Stimulated activated naive B cell treated with anti-CD40 and anti-IgM and Interleukin-4, amounts not matched to agents 10 μg/mL and 1 μg/mL and 100 μg/mL, for 72 hours (primary cell): Measurements from ENCODE around the gene ACE.

Source experiments
- ATAC-seq, 2 donors: fragments of 150-1000 bp; cut with Tn5 transposase; replicated peaks; 2 replicates each; pipeline ENCODE4 v1.10.0; 2021; ENCODE audit warnings: moderate library complexity in 1 of 2
- DNase-seq: peaks from one replicate; pipeline ENCODE4 v3.0.0; 2021
- H3K27ac Mint-ChIP-seq: one replicate; pipeline ENCODE4 v1.8.0; 2022; ENCODE audit warnings: mild to moderate bottlenecking, mixed read lengths
- H3K27me3 Mint-ChIP-seq, 2 donors: one replicate each; pipeline ENCODE4 v1.8.0; 2022; ENCODE audit warnings: mixed read lengths in 2 of 2
- H3K36me3 Mint-ChIP-seq, 2 donors: one replicate each; pipeline ENCODE4 v1.8.0; 2022; ENCODE audit warnings: mixed read lengths in 2 of 2, mild to moderate bottlenecking in 1 of 2
- H3K4me1 Mint-ChIP-seq, 2 donors: one replicate each; pipeline ENCODE4 v1.8.0; 2022; ENCODE audit warnings: mixed read lengths in 2 of 2, mild to moderate bottlenecking in 1 of 2
- H3K4me3 Mint-ChIP-seq, 2 donors: one replicate each; pipeline ENCODE4 v1.8.0; 2022; ENCODE audit warnings: mild to moderate bottlenecking in 2 of 2, mixed read lengths in 2 of 2, moderate library complexity in 1 of 2
- H3K9me3 Mint-ChIP-seq, 2 donors: one replicate each; pipeline ENCODE4 v1.8.0; 2022; ENCODE audit warnings: mixed read lengths in 2 of 2, mild to moderate bottlenecking in 1 of 2

The ACE gene

GRCh38 chr17:63439687-63440086 lies 37.2 kb upstream of the ACE start:
- Mint-ChIP-seq H3K4me3 (no peak overlapping the region), H3K36me3 (peaks cover 7 to 16% of the 10 kb centered on the region in 2 donors), H3K4me1 (peaks cover 26 to 50% of the 10 kb centered on the region in 2 donors), H3K27ac (no peak overlapping the region), H3K27me3 (peaks cover 0 to 15% of the 10 kb centered on the region in 2 donors), H3K9me3 (no peaks in the 10 kb centered on the region)
- DNase-seq, result no peak
- ATAC-seq, result no peak

- Mint-ChIP-seq H3K36me3 (peaks cover 2 to 12% of the 10 kb centered on the region in 2 donors), H3K27me3 (peaks cover 0 to 15% of the 10 kb centered on the region in 2 donors), H3K4me1 (peaks cover 25 to 49% of the 10 kb centered on the region in 2 donors), H3K27ac (peak overlapping the region; percentile 38), H3K4me3 (peak overlapping the region in 1 of 2 donors; percentile 1), H3K9me3 (no peaks in the 10 kb centered on the region)
- DNase-seq, result no peak
- ATAC-seq, result no peak
Observed at GRCh38 chr17:63440127-63440769, 36.6 kb upstream of the ACE start.

GRCh38 chr17:63440770-63441335 lies 36.0 kb upstream of the ACE start:
- H3K4me3 Mint-ChIP-seq, result no peak overlapping the region
- H3K36me3 Mint-ChIP-seq, result peaks cover 0 to 6% of the 10 kb centered on the region in 2 donors
- ATAC-seq, result no peak
- H3K27me3 Mint-ChIP-seq, result peaks cover 0 to 15% of the 10 kb centered on the region in 2 donors
- no peak for DNase-seq
- H3K27ac Mint-ChIP-seq, result peak overlapping the region; percentile 38
- peaks cover 20 to 43% of the 10 kb centered on the region in 2 donors for H3K4me1 Mint-ChIP-seq
- H3K9me3 Mint-ChIP-seq, result no peaks in the 10 kb centered on the region

- ATAC-seq (no peak), DNase-seq (no peak)
- Mint-ChIP-seq H3K4me1 (peaks cover 20 to 40% of the 10 kb centered on the region in 2 donors), H3K9me3 (no peaks in the 10 kb centered on the region), H3K4me3 (no peak overlapping the region), H3K36me3 (peaks cover 0 to 2% of the 10 kb centered on the region in 2 donors), H3K27me3 (peaks cover 0 to 12% of the 10 kb centered on the region in 2 donors), H3K27ac (no peak overlapping the region)
Observed at GRCh38 chr17:63441654-63442053, 35.2 kb upstream of the ACE start.

- DNase-seq (no peak), ATAC-seq (no peak)
- H3K9me3 Mint-ChIP-seq, result no peaks in the 10 kb centered on the region
- peaks cover 0 to 7% of the 10 kb centered on the region in 2 donors for H3K27me3 Mint-ChIP-seq
- H3K4me1 Mint-ChIP-seq, result peaks cover 21 to 45% of the 10 kb centered on the region in 2 donors
- no peak overlapping the region for H3K27ac Mint-ChIP-seq
- no peaks in the 10 kb centered on the region for H3K36me3 Mint-ChIP-seq
- no peak overlapping the region for H3K4me3 Mint-ChIP-seq
Observed at GRCh38 chr17:63442074-63442473, 34.8 kb upstream of the ACE start.

- peaks cover 26 to 50% of the 10 kb centered on the region in 2 donors for H3K4me1 Mint-ChIP-seq
- H3K27ac Mint-ChIP-seq, result no peak overlapping the region
- ATAC-seq, result no peak
- DNase-seq, result no peak
- H3K9me3 Mint-ChIP-seq, result no peaks in the 10 kb centered on the region
- peaks cover 0 to 4% of the 10 kb centered on the region in 2 donors for H3K27me3 Mint-ChIP-seq
- H3K36me3 Mint-ChIP-seq, result no peaks in the 10 kb centered on the region
- H3K4me3 Mint-ChIP-seq, result no peak overlapping the region
Observed at GRCh38 chr17:63442549-63443035, 34.3 kb upstream of the ACE start.

- Mint-ChIP-seq H3K27me3 (peaks cover 0 to under 1% of the 10 kb centered on the region in 2 donors), H3K9me3 (no peaks in the 10 kb centered on the region), H3K4me3 (no peak overlapping the region), H3K27ac (no peak overlapping the region), H3K4me1 (peaks cover 28 to 52% of the 10 kb centered on the region in 2 donors), H3K36me3 (no peaks in the 10 kb centered on the region)
- no peak for DNase-seq
- ATAC-seq, result no peak
Observed at GRCh38 chr17:63443053-63443452, 33.8 kb upstream of the ACE start.

- peak overlapping the region in 1 of 2 donors; percentile 79 for H3K4me3 Mint-ChIP-seq
- peak overlapping the region; percentile 77 for H3K27ac Mint-ChIP-seq
- peaks cover 4 to 6% of the 10 kb centered on the region in 2 donors for H3K27me3 Mint-ChIP-seq
- no peaks in the 10 kb centered on the region for H3K9me3 Mint-ChIP-seq
- H3K36me3 Mint-ChIP-seq, result no peaks in the 10 kb centered on the region
- ATAC-seq (no peak), DNase-seq (no peak)
- peaks cover 31 to 48% of the 10 kb centered on the region in 2 donors for H3K4me1 Mint-ChIP-seq
Observed at GRCh38 chr17:63444457-63444856, 32.4 kb upstream of the ACE start.

GRCh38 chr17:63445065-63445464 lies 31.8 kb upstream of the ACE start:
- no peaks in the 10 kb centered on the region for H3K36me3 Mint-ChIP-seq
- peak overlapping the region; percentile 79 to 83 for H3K4me3 Mint-ChIP-seq
- peaks cover 29 to 47% of the 10 kb centered on the region in 2 donors for H3K4me1 Mint-ChIP-seq
- H3K27me3 Mint-ChIP-seq, result peaks cover 8 to 10% of the 10 kb centered on the region in 2 donors
- ATAC-seq (no peak), DNase-seq (no peak)
- peak overlapping the region; percentile 77 for H3K27ac Mint-ChIP-seq
- no peaks in the 10 kb centered on the region for H3K9me3 Mint-ChIP-seq

GRCh38 chr17:63445571-63445953 lies 31.3 kb upstream of the ACE start:
- Mint-ChIP-seq H3K36me3 (no peaks in the 10 kb centered on the region), H3K4me3 (peak overlapping the region; percentile 79 to 83), H3K9me3 (no peaks in the 10 kb centered on the region), H3K27ac (peak overlapping the region; percentile 95), H3K27me3 (peaks cover 9 to 13% of the 10 kb centered on the region in 2 donors), H3K4me1 (peaks cover 27 to 47% of the 10 kb centered on the region in 2 donors)
- ATAC-seq (peak; percentile 35 to 37), DNase-seq (peak; percentile 60)

- ATAC-seq (peak; percentile 67 to 73), DNase-seq (peak; percentile 78)
- peak within 1 kb of the TSS; percentile 96 for H3K27ac Mint-ChIP-seq
- H3K4me1 Mint-ChIP-seq, result peaks cover 25 to 45% of the 10 kb centered on the region in 2 donors
- H3K27me3 Mint-ChIP-seq, result peaks cover 9 to 14% of the 10 kb centered on the region in 2 donors
- no peaks in the 10 kb centered on the region for H3K9me3 Mint-ChIP-seq
- H3K36me3 Mint-ChIP-seq, result no peaks in the 10 kb centered on the region
- peak within 1 kb of the TSS; percentile 79 to 83 for H3K4me3 Mint-ChIP-seq
Observed at GRCh38 chr17:63445954-63446752, 30.7 kb upstream of the ACE start, which contains the start of gene CYB561. TSS of gene CYB561 (minus strand) at chr17:63446306. CDS start at chr17:63437547, 8,759 bp downstream.

GRCh38 chr17:63446753-63447470 lies 29.9 kb upstream of the ACE start:
- DNase-seq, result peak; percentile 80
- Mint-ChIP-seq H3K4me1 (peaks cover 25 to 45% of the 10 kb centered on the region in 2 donors), H3K4me3 (peak overlapping the region; percentile 75 to 78), H3K9me3 (no peaks in the 10 kb centered on the region), H3K27me3 (peaks cover 15 to 22% of the 10 kb centered on the region in 2 donors), H3K27ac (peak overlapping the region; percentile 96), H3K36me3 (no peaks in the 10 kb centered on the region)
- ATAC-seq, result peak; percentile 57 to 59

GRCh38 chr17:63447471-63448009 lies 29.3 kb upstream of the ACE start:
- Mint-ChIP-seq H3K9me3 (no peaks in the 10 kb centered on the region), H3K4me3 (peak overlapping the region; percentile 75 to 78), H3K27ac (peak overlapping the region; percentile 96), H3K36me3 (no peaks in the 10 kb centered on the region), H3K4me1 (peaks cover 24 to 42% of the 10 kb centered on the region in 2 donors), H3K27me3 (peaks cover 17 to 25% of the 10 kb centered on the region in 2 donors)
- ATAC-seq (no peak), DNase-seq (no peak)
